Erythroblast (primary cell): ENCODE results near the gene CCDC106.

Experiments
- GATA1 ChIP-seq: IDR thresholded peaks from 2 replicates; pipeline ENCODE4 v1.6.1; 2011; ENCODE audit warnings: low read depth, mild to moderate bottlenecking, control low read depth, low read length, moderate library complexity
- POLR2A ChIP-seq: IDR thresholded peaks from 2 replicates; pipeline ENCODE4 v1.6.1; 2011; ENCODE audit warnings: mild to moderate bottlenecking, low read length

DNA sequence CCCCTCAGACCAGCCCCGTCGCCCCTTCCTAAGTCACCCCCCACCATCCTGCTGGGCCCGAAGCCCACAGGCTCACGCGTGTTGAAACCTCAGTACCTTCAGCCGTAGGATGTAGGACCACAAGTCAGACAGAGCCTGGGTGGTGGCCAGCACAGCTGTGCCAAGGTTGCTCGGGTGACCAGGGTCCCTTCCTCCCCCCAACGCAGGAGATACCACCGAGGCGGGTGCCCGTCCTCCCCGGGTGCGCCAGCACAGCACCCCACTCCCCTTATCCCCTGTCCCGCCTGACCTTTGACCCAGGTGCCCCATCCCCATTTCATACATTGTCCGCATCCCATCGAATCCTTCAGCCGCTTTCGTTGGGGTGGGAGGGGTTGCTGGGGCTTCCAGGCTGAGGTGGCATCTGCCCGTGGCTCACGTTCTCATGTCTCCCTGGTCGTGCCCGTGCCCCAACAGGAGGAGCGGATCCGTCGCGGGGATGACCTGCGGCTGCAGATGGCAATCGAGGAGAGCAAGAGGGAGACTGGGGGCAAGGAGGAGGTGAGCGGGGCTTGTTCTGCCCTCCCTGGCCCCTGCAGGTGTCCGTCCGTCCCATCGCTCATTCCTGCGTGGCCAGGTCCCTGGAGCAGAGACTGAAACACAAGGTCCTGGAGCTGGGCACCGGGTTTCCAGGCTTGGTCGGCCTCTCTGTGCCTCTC is 41.5 kb downstream of the CCDC106 start:
- no peak for TF ChIP-seq POLR2A
- TF ChIP-seq GATA1, result no peak
